Liver (tissue), 3 donors: Measurements from ENCODE around the gene ZNF496.

Experiments used
- CTCF ChIP-seq: fragments of 150-350 bp; IDR thresholded peaks from 2 replicates; pipeline ENCODE4 v1.5.1; 2017; ENCODE audit warnings: improper control_type of control experiment, low read depth, low read length; ENCODE audit not compliant: missing input control
- MAX ChIP-seq: IDR thresholded peaks from 2 replicates; pipeline ENCODE4 v1.6.1; 2016; ENCODE audit warnings: antibody characterized with exemption
- RAD21 ChIP-seq, 2 donors: IDR thresholded peaks; 2 replicates each; pipeline ENCODE4 v1.6.1; 2016; ENCODE audit warnings: antibody characterized with exemption in 2 of 2, mild to moderate bottlenecking in 2 of 2
- TAF1 ChIP-seq: conservative IDR thresholded peaks from 2 replicates; pipeline ENCODE4 v1.6.1; 2016; ENCODE audit warnings: antibody characterized with exemption, mild to moderate bottlenecking
- ZBTB33 ChIP-seq: IDR thresholded peaks from 2 replicates; pipeline ENCODE4 v1.6.1; 2016; ENCODE audit warnings: antibody characterized with exemption
- donor health status: healthy.
- donor health status: healthy.

- TF ChIP-seq MAX (no peak), CTCF (no peak), ZBTB33 (no peak), TAF1 (no peak), RAD21 (IDR thresholded peaks at IDR 0.05) (no peak)
Observed at GRCh38 chr1:247343801-247344200, 12.1 kb upstream of the ZNF496 start.
